ENCODE data around the gene MST1.

GRCh38 chr3:49666592-49666991, 22.7 kb downstream of the MST1 start:
- TF ChIP-seq POLR2A (IDR thresholded peaks at IDR 0.05) (no peak), CTCF (IDR thresholded peaks at IDR 0.05) (no peak), POLR2AphosphoS5 (IDR thresholded peaks at IDR 0.05) (no peak)

Measured in suprapubic skin (tissue), 4 donors.